Measurements from ENCODE around the gene CLDN34.

The CLDN34 gene

GRCh38 chrX:10017872-10018271, 50.7 kb downstream of the CLDN34 start:
- DNase-seq, result no peak

All from activated CD4-positive, alpha-beta T cell treated with anti-CD3 and anti-CD28 coated beads, Interleukin-10, Interleukin-2, amounts not matched to agents 100 ng/mL and 50 ng/mL, durations not matched to agents 16 hours and 8 hours (primary cell).